ENCODE measurements around the gene WSCD2.

WSCD2 gene

DNA sequence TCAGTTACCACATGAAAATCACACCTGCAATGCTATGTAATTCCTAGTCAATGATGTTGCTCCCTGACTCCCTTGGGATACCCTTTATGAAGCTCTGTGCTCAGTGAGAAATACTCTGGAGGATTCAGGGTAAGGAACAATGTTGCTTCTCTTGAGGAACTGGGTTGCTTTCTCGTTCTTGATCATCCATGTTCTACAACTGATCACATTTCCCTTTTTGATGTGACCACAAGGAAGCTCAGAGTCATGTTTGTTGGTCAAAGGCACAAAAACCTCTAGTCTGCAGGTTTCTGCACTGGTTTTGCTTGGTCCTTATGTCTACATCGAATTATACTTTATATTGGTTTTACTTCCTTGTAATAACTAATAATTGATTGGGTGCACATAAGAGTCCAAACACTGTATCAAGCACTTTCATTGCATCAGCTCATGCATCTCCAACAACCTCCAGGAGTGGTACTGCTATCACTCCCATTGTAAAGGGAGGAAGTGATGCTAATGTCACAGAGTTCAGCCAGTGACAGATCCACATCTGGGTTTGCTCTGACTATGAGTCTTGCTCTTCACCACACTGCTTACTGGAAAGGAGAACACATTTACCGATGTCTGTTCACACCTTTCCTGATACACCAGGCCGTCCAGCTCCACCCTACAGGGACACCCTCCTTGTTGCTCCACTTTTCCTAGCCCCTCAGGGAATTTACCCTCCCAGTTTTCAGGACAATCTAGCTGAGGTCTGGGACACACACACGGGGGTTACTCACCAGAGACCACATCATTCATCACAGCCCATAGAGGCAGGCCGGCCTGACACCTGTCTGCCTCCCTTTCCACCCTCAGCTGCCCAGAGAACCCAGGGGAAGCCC is 169.0 kb downstream of the WSCD2 start:
- no peak overlapping the region for H3K4me3 ChIP-seq (ENCODE audit: low read depth, low read length)
- TF ChIP-seq, protein P1, sequence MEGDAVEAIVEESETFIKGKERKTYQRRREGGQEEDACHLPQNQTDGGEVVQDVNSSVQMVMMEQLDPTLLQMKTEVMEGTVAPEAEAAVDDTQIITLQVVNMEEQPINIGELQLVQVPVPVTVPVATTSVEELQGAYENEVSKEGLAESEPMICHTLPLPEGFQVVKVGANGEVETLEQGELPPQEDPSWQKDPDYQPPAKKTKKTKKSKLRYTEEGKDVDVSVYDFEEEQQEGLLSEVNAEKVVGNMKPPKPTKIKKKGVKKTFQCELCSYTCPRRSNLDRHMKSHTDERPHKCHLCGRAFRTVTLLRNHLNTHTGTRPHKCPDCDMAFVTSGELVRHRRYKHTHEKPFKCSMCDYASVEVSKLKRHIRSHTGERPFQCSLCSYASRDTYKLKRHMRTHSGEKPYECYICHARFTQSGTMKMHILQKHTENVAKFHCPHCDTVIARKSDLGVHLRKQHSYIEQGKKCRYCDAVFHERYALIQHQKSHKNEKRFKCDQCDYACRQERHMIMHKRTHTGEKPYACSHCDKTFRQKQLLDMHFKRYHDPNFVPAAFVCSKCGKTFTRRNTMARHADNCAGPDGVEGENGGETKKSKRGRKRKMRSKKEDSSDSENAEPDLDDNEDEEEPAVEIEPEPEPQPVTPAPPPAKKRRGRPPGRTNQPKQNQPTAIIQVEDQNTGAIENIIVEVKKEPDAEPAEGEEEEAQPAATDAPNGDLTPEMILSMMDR (IDR thresholded peaks at IDR 0.05; ENCODE audit: borderline replicate concordance, insufficient read depth, low read depth, low read length) = no peak

DNA sequence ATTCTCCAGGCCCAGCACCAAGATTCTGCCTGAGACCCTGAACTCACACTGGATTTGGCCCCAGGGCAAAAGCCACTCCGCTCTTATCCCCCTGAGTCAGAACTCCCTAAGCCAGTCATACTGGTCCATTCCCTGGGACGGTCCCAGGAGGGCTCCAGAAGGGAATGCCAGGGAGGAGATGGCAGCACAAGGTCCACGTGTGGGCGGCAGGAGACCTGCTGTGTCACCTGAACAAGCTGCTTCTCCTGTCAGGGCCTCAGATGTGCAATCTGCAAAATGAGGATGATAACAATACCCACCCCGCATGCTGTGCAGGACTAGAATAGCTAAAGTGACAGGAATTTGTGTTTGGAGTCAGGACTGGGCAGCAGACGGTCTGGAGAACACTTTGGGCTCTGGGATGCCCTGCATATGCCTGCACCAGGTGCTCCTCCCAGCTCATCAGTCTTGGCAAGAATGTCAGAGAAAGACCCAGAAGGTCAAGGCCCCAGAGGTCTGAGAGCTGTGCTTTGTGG is 169.7 kb downstream of the WSCD2 start:
- H3K4me3 ChIP-seq (ENCODE audit: low read depth, low read length) = no peak overlapping the region
- TF ChIP-seq, protein P1 (IDR thresholded peaks at IDR 0.05; ENCODE audit: borderline replicate concordance, insufficient read depth, low read depth, low read length) = no peak

DNA sequence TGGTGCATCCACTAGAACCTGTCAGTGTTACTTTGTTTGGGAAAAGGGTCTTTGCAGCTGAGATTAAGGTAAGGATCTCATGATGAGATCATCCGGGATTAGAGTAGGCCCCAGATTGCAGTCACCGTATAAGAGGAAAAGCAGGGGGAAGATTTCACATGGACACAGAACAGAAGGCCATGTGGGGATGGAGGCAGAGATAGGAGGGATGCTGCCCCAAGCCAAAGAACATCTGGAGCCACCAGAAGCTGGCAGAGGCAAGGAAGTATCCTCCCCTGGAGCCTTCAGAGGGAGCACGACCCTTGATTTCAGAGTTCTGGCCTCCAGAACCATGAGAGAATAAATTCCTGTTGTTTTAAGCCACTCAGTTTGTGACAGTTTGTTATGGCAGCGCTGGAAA is 170.4 kb downstream of the WSCD2 start:
- TF ChIP-seq, protein P1 (IDR thresholded peaks at IDR 0.05; ENCODE audit: borderline replicate concordance, insufficient read depth, low read depth, low read length) = no peak
- no peak overlapping the region for H3K4me3 ChIP-seq (ENCODE audit: low read depth, low read length)
